Fibroblast of pulmonary artery (primary cell): ENCODE data around the gene VAMP1.

Experiments used
- DNase-seq: peaks from one replicate; pipeline ENCODE4 v3.0.0-alpha.2; 2010; ENCODE audit warnings: low read depth
- H3K4me3 ChIP-seq: replicated peaks from 2 replicates; pipeline ENCODE4 v1.5.1; 2011; ENCODE audit warnings: low read depth, mild to moderate bottlenecking, control low read depth, low read length, moderate library complexity
- TF ChIP-seq, protein P1 (sequence below): IDR thresholded peaks from 2 replicates; pipeline ENCODE4 v1.5.1; 2011; ENCODE audit warnings: mild to moderate bottlenecking, control low read depth, low read length, inconsistent platforms; ENCODE audit errors: missing control alignments

The VAMP1 gene

DNA sequence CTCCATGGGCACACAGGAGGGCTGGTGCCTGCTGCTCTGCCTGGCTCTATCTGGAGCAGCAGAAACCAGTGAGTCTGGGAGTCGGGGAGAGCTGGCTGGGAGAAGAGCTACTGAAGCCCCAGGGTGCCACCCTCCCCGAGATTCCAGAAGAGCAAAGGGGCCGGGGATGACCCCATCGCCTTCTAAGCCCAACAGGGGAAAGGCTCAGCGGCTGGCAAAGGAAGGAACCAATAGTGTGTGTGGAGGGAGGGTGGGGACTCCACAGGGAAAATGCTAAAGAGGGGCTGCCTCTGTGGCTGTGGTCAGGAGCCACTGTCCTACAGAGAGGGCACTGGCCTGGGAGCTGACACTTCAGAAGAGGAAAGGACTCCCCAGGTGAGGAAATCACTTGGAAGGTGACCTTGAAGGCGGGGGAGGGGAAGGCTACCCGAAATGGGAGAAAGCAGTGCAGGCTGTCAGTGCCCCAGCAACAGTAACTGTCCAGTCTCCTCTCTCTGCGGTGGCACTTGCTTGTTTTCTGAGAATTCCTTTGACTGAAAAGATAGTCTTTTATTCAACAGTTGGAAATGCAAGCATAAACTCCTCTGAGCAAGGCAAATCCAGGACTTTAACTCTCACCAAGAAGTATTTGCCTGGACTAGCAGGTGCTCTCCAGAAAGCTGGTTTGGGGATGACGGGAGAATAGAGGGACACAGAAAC, 18.1 kb downstream of the VAMP1 start:
- TF ChIP-seq, protein P1, sequence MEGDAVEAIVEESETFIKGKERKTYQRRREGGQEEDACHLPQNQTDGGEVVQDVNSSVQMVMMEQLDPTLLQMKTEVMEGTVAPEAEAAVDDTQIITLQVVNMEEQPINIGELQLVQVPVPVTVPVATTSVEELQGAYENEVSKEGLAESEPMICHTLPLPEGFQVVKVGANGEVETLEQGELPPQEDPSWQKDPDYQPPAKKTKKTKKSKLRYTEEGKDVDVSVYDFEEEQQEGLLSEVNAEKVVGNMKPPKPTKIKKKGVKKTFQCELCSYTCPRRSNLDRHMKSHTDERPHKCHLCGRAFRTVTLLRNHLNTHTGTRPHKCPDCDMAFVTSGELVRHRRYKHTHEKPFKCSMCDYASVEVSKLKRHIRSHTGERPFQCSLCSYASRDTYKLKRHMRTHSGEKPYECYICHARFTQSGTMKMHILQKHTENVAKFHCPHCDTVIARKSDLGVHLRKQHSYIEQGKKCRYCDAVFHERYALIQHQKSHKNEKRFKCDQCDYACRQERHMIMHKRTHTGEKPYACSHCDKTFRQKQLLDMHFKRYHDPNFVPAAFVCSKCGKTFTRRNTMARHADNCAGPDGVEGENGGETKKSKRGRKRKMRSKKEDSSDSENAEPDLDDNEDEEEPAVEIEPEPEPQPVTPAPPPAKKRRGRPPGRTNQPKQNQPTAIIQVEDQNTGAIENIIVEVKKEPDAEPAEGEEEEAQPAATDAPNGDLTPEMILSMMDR, result no peak
- peak overlapping the region; percentile 68 for H3K4me3 ChIP-seq
- no peak for DNase-seq

DNA sequence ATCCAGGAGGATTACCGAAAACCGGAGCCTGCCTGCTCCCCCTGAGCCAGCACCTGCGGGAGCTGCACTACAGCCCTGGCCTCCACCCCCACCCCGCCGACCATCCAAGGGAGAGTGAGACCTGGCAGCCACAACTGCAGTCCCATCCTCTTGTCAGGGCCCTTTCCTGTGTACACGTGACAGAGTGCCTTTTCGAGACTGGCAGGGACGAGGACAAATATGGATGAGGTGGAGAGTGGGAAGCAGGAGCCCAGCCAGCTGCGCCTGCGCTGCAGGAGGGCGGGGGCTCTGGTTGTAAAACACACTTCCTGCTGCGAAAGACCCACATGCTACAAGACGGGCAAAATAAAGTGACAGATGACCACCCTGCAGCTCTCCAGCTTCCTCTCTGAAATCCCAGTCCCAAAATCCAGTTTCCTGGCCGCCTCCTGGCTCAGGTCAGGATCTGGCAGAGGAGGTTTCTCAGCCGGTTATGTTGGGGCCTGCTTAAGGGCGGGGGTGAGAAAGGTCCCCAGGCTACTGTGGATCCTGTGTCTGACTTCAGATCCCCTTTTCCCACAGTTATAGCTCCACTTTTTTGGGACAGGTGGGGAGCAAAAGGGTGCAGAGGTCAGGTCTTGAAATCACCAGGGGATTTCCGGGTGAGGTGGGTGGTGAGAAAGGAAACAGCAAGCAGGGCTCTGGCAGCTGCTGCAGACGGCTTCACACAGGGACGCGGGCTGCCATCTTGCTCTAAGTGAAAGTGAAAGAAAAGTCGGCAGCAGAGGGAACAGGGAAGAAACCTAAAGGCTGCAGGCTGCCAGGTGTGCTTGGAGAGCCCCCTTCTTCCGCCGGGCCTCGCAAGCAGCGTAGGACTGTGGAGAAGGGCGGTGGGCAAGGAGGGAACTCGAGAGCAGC, 18.9 kb downstream of the VAMP1 start, which contains the start of gene TAPBPL:
TAPBPL (plus strand) TSS at position 695 of the 897 bp plus-strand sequence. CDS start 207 bp downstream, outside the sequence.
- TF ChIP-seq, protein P1, result no peak
- H3K4me3 ChIP-seq, result peak within 1 kb of the TSS; percentile 68
- peak; percentile 84 for DNase-seq

DNA sequence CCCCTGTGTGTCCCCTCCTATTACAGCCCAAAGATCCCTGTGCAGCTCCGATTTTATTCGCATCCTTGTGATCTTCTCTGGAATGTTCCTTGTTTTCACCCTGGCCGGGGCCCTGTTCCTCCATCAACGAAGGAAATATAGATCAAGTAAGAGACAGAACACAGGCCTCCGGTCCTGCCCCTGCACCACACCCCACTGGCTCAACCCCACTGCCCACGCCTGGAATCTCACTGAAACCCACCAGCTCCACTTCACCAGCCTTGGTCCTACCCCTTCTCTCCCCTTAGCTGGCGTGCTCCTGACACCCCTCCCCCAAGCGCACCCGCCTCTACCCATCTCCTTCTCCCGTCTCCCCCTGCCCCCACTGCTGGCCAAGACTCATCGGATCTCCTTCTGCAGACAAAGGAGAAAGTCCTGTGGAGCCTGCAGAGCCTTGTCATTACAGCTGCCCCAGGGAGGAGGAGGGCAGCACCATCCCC, 19.6 kb downstream of the VAMP1 start:
- peak overlapping the region; percentile 68 for H3K4me3 ChIP-seq
- TF ChIP-seq, protein P1, result no peak
- no peak for DNase-seq

DNA sequence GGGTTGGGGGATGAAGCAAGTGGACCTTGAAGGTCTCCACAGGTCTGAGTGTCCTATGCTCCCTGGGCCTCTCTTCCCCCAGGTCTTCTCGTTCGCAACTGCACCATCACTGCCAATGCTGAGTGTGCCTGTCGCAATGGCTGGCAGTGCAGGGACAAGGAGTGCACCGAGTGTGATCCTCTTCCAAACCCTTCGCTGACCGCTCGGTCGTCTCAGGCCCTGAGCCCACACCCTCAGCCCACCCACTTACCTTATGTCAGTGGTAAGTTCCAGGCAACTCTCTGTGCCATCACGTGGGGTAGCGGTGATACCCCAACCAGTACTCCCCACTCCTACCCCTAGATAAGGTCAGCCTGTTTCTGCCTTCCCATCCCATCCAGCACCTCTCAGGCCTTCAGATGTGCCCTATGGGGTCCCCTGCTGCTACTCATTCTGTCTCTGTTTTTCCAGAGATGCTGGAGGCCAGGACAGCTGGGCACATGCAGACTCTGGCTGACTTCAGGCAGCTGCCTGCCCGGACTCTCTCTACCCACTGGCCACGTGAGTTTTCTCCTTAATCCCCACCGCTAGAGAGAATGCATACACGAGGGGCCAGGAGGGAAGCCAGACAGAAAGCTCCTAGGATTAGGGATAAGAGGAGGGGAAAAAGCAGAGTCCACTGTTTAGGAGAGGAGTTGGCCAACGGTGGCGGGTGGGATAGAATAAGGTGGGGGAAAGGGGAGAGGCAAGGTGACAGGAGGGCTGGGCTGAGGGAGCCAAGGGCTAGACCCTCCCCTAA, 20.2 kb downstream of the VAMP1 start:
- TF ChIP-seq, protein P1, result no peak
- H3K4me3 ChIP-seq, result peak overlapping the region; percentile 68
- DNase-seq, result no peak

DNA sequence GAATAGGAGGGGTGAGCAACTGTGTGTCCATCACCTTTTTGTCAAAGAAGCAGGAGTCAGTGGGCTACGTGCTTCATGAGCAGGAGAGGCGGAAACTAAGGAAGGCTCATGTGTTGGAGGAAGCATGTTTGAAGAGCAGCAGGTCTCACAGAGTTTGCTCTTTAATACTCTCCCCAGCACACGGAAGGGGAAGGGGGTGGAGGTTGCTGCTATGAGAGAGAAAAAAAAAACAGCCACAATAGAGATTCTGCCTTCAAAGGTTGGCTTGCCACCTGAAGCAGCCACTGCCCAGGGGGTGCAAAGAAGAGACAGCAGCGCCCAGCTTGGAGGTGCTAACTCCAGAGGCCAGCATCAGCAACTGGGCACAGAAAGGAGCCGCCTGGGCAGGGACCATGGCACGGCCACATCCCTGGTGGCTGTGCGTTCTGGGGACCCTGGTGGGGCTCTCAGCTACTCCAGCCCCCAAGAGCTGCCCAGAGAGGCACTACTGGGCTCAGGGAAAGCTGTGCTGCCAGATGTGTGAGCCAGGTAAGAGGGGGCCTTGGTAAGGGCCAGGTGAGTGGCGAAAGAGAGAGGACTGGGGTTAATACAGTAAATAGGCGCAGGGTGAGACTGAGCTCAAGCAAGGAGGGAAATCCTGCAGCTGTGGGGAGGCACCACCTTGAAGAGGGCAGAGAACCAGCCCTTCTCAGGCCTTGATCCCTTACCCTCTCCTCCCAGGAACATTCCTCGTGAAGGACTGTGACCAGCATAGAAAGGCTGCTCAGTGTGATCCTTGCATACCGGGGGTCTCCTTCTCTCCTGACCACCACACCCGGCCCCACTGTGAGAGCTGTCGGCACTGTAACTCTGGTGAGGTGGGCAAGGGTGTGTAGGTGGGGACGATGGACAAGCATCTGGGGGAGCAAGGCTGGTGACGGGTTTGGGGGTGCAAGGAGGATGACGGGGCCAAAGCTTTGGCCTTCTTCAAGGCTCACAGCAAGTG, 25.5 kb downstream of the VAMP1 start, which contains the start of gene CD27:
CD27 (plus strand) TSS at position 252 of the 985 bp plus-strand sequence; CDS start at position 393, 141 bp downstream.
- no peak for DNase-seq
- TF ChIP-seq, protein P1, result no peak
- no peak within 1 kb of the TSS for H3K4me3 ChIP-seq
